HEK293 (cell line): ENCODE results near the gene DOCK4.

Experiments
- CTCF ChIA-PET: fragments of 350-600 bp; formaldehyde crosslinking; extraction: SDS; loops from one replicate; lab custom pipeline; 2021; ENCODE audit warnings: antibody characterized with exemption; lab: Yijun Ruan, JAX
- POLR2A ChIA-PET: fragments of 300-600 bp; formaldehyde crosslinking; extraction: SDS; loops from one replicate; lab custom pipeline; 2020; ENCODE audit warnings: antibody characterized with exemption, inconsistent platforms; lab: Yijun Ruan, JAX
- H3K27ac ChIP-seq: fragments of 200-500 bp; sonication (Bioruptor generic); 2 replicates; pipeline ENCODE4 v1.5.1; 2014; ENCODE audit warnings: low read depth, low read length, control low read depth, inconsistent platforms; ENCODE audit errors: extremely low read depth
- H3K36me3 ChIP-seq, 2 experiments: fragments of 200-500 bp in 1 of 2; sonication (Bioruptor generic) in 1 of 2; 1 replicate in 1 of 2; 2 replicates in 1 of 2; pipeline ENCODE4 v1.5.1; 2014 to 2017; ENCODE audit warnings: inconsistent platforms in 2 of 2, low read length in 2 of 2; ENCODE audit not compliant: control insufficient read depth in 2 of 2, insufficient read depth in 1 of 2
- H3K4me1 ChIP-seq: fragments of 200-500 bp; sonication (Bioruptor generic); 2 replicates; pipeline ENCODE4 v1.5.1; 2014; ENCODE audit warnings: mild to moderate bottlenecking, low read length, inconsistent platforms; ENCODE audit not compliant: control insufficient read depth, insufficient read depth
- H3K4me3 ChIP-seq: 2 replicates; pipeline ENCODE4 v1.5.1; 2011; ENCODE audit warnings: low read depth, mild to moderate bottlenecking, control low read depth, low read length, moderate library complexity
- H3K9me3 ChIP-seq: fragments of 200-500 bp; sonication (Bioruptor generic); 2 replicates; pipeline ENCODE4 v1.5.1; 2014; ENCODE audit warnings: low read depth, low read length, inconsistent platforms; ENCODE audit not compliant: control insufficient read depth, insufficient read depth
- GLI4 ChIP-seq: fragments of 450-650 bp; formaldehyde crosslinking; IDR thresholded peaks from 2 replicates; pipeline ENCODE4 v1.5.1; 2016; ENCODE audit warnings: missing biosample characterization, missing genetic modification characterization
- GLIS1 ChIP-seq: fragments of 450-650 bp; formaldehyde crosslinking; IDR thresholded peaks from 2 replicates; pipeline ENCODE4 v1.5.1; 2016; ENCODE audit warnings: missing biosample characterization, missing genetic modification characterization
- MYNN ChIP-seq: fragments of 450-650 bp; formaldehyde crosslinking; IDR thresholded peaks from 2 replicates; pipeline ENCODE4 v1.5.1; 2016; ENCODE audit warnings: missing biosample characterization, missing genetic modification characterization, borderline replicate concordance
- SCRT1 ChIP-seq: fragments of 450-650 bp; formaldehyde crosslinking; IDR thresholded peaks from 2 replicates; pipeline ENCODE4 v1.5.1; 2016; ENCODE audit warnings: missing biosample characterization, missing genetic modification characterization, borderline replicate concordance
- SP3 ChIP-seq: fragments of 450-650 bp; formaldehyde crosslinking; IDR thresholded peaks from 2 replicates; pipeline ENCODE4 v1.5.1; 2016; ENCODE audit warnings: missing biosample characterization, missing genetic modification characterization
- TRIM28 ChIP-seq: IDR thresholded peaks from 2 replicates; pipeline ENCODE4 v1.6.1; 2011; ENCODE audit warnings: low read length, control low read depth, borderline replicate concordance
- YY1 ChIP-seq: fragments of 450-650 bp; formaldehyde crosslinking; IDR thresholded peaks from 2 replicates; pipeline ENCODE4 v1.5.1; 2018; ENCODE audit warnings: missing biosample characterization, missing genetic modification characterization
- ZBTB17 ChIP-seq: fragments of 450-650 bp; formaldehyde crosslinking; IDR thresholded peaks from 2 replicates; pipeline ENCODE4 v1.5.1; 2016; ENCODE audit warnings: missing biosample characterization, missing genetic modification characterization
- ZFP3 ChIP-seq: fragments of 450-650 bp; formaldehyde crosslinking; IDR thresholded peaks from 2 replicates; pipeline ENCODE4 v1.5.1; 2016; ENCODE audit warnings: low read depth, missing biosample characterization, missing genetic modification characterization
- ZFP69B ChIP-seq: fragments of 450-650 bp; formaldehyde crosslinking; IDR thresholded peaks from 2 replicates; pipeline ENCODE4 v1.5.1; 2016; ENCODE audit warnings: missing biosample characterization, missing genetic modification characterization
- ZNF221 ChIP-seq: fragments of 450-650 bp; formaldehyde crosslinking; IDR thresholded peaks from 2 replicates; pipeline ENCODE4 v1.5.1; 2017; ENCODE audit warnings: missing biosample characterization, missing genetic modification characterization, borderline replicate concordance
- ZNF223 ChIP-seq: fragments of 450-650 bp; formaldehyde crosslinking; IDR thresholded peaks from 2 replicates; pipeline ENCODE4 v1.5.1; 2016; ENCODE audit warnings: missing biosample characterization, missing genetic modification characterization
- ZNF266 ChIP-seq: fragments of 450-650 bp; formaldehyde crosslinking; IDR thresholded peaks from 2 replicates; pipeline ENCODE4 v1.5.1; 2016; ENCODE audit warnings: missing biosample characterization, missing genetic modification characterization, low read depth
- ZNF335 ChIP-seq: fragments of 450-650 bp; formaldehyde crosslinking; conservative IDR thresholded peaks from 2 replicates; pipeline ENCODE4 v1.5.1; 2016; ENCODE audit warnings: missing biosample characterization, missing genetic modification characterization
- ZNF529 ChIP-seq: fragments of 450-650 bp; formaldehyde crosslinking; IDR thresholded peaks from 2 replicates; pipeline ENCODE4 v1.5.1; 2017; ENCODE audit warnings: missing genetic modification characterization, missing biosample characterization; ENCODE audit not compliant: insufficient replicate concordance
- ZNF530 ChIP-seq: fragments of 450-650 bp; formaldehyde crosslinking; IDR thresholded peaks from 2 replicates; pipeline ENCODE4 v1.5.1; 2016; ENCODE audit warnings: low read depth, missing biosample characterization, missing genetic modification characterization
- ZNF544 ChIP-seq: fragments of 450-650 bp; formaldehyde crosslinking; IDR thresholded peaks from 2 replicates; pipeline ENCODE4 v1.5.0; 2017; ENCODE audit warnings: missing biosample characterization, missing genetic modification characterization
- ZNF600 ChIP-seq: fragments of 450-650 bp; formaldehyde crosslinking; IDR thresholded peaks from 2 replicates; pipeline ENCODE4 v1.5.1; 2016; ENCODE audit warnings: missing biosample characterization, missing genetic modification characterization
- ZNF624 ChIP-seq: fragments of 450-650 bp; formaldehyde crosslinking; IDR thresholded peaks from 2 replicates; pipeline ENCODE4 v1.5.1; 2017; ENCODE audit warnings: missing biosample characterization, missing genetic modification characterization
- ZNF660 ChIP-seq: fragments of 450-650 bp; IDR thresholded peaks from 2 replicates; pipeline ENCODE4 v1.5.1; 2018; ENCODE audit warnings: missing biosample characterization, mild to moderate bottlenecking, missing genetic modification characterization
- ZNF76 ChIP-seq: fragments of 450-650 bp; formaldehyde crosslinking; IDR thresholded peaks from 2 replicates; pipeline ENCODE4; 2016; ENCODE audit warnings: low read depth, missing biosample characterization, missing genetic modification characterization, borderline replicate concordance
- ZSCAN23 ChIP-seq: fragments of 450-650 bp; formaldehyde crosslinking; IDR thresholded peaks from 2 replicates; pipeline ENCODE4 v1.5.1; 2016; ENCODE audit warnings: missing biosample characterization, missing genetic modification characterization
- ZXDB ChIP-seq: fragments of 450-650 bp; formaldehyde crosslinking; IDR thresholded peaks from 2 replicates; pipeline ENCODE4 v1.5.1; 2016; ENCODE audit warnings: missing biosample characterization, missing genetic modification characterization
- TF ChIP-seq, protein P1 (sequence below): fragments of 450-650 bp; formaldehyde crosslinking; IDR thresholded peaks from 2 replicates; pipeline ENCODE4 v1.5.1; 2016; ENCODE audit warnings: missing biosample characterization, missing genetic modification characterization
- TF ChIP-seq, protein P2 (sequence below): fragments of 450-650 bp; formaldehyde crosslinking; IDR thresholded peaks from 2 replicates; pipeline ENCODE4 v1.5.1; 2017; ENCODE audit warnings: missing biosample characterization, missing genetic modification characterization
- TF ChIP-seq, protein P3 (sequence below): fragments of 450-650 bp; formaldehyde crosslinking; IDR thresholded peaks from 2 replicates; pipeline ENCODE4 v1.5.1; 2016; ENCODE audit warnings: missing biosample characterization, missing genetic modification characterization
- TF ChIP-seq, protein P4 (sequence below): sonication (generic); formaldehyde crosslinking; IDR thresholded peaks from 2 replicates; pipeline ENCODE4 v1.8.1; 2022; ENCODE audit warnings: mild to moderate bottlenecking, moderate library complexity, missing genetic modification reagents
- TF ChIP-seq, protein P5 (sequence below): fragments of 450-650 bp; formaldehyde crosslinking; IDR thresholded peaks from 2 replicates; pipeline ENCODE4 v1.5.1; 2016; ENCODE audit warnings: missing biosample characterization, missing genetic modification characterization, low read depth
- TF ChIP-seq, protein P6 (sequence below): fragments of 450-650 bp; formaldehyde crosslinking; IDR thresholded peaks from 2 replicates; pipeline ENCODE4 v1.5.1; 2016; ENCODE audit warnings: missing biosample characterization, missing genetic modification characterization

The DOCK4 gene

DNA sequence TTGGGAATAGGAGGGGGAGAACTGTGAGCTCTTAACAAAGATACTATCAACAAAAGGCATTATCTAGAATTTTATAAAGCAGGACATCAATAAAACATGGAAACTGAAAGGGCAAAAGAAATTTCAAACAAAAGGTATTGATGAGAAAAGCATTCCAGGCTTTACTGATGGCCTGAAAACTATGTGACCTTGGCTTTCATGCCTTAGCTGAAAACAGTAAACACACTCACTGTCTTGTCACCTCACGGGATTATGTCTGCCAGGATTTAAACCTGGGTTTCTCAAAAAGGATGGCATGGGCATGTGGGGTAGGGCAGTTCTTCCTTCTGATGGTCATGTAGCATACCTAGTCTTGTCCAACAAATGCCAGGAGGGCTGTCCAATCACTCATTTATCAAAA is 22.9 kb downstream of the DOCK4 start (continued):
- TF ChIP-seq, protein P1, sequence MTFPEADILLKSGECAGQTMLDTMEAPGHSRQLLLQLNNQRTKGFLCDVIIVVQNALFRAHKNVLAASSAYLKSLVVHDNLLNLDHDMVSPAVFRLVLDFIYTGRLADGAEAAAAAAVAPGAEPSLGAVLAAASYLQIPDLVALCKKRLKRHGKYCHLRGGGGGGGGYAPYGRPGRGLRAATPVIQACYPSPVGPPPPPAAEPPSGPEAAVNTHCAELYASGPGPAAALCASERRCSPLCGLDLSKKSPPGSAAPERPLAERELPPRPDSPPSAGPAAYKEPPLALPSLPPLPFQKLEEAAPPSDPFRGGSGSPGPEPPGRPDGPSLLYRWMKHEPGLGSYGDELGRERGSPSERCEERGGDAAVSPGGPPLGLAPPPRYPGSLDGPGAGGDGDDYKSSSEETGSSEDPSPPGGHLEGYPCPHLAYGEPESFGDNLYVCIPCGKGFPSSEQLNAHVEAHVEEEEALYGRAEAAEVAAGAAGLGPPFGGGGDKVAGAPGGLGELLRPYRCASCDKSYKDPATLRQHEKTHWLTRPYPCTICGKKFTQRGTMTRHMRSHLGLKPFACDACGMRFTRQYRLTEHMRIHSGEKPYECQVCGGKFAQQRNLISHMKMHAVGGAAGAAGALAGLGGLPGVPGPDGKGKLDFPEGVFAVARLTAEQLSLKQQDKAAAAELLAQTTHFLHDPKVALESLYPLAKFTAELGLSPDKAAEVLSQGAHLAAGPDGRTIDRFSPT (tag by site-specific recombination): no peak
- no peak for TF ChIP-seq ZNF529 (tag by site-specific recombination)
- TF ChIP-seq ZNF624 (tag by site-specific recombination): no peak
- TF ChIP-seq GLI4 (tag by site-specific recombination): no peak
- TF ChIP-seq SP3 (tag by site-specific recombination): no peak
- TF ChIP-seq GLIS1 (tag by site-specific recombination): no peak
- TF ChIP-seq ZNF76 (tag by site-specific recombination): no peak
- TF ChIP-seq, protein P2, sequence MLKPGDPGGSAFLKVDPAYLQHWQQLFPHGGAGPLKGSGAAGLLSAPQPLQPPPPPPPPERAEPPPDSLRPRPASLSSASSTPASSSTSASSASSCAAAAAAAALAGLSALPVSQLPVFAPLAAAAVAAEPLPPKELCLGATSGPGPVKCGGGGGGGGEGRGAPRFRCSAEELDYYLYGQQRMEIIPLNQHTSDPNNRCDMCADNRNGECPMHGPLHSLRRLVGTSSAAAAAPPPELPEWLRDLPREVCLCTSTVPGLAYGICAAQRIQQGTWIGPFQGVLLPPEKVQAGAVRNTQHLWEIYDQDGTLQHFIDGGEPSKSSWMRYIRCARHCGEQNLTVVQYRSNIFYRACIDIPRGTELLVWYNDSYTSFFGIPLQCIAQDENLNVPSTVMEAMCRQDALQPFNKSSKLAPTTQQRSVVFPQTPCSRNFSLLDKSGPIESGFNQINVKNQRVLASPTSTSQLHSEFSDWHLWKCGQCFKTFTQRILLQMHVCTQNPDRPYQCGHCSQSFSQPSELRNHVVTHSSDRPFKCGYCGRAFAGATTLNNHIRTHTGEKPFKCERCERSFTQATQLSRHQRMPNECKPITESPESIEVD: no peak
- TF ChIP-seq YY1: no peak
- no peak for TF ChIP-seq ZNF266 (tag by site-specific recombination)
- TF ChIP-seq ZNF221: no peak

DNA sequence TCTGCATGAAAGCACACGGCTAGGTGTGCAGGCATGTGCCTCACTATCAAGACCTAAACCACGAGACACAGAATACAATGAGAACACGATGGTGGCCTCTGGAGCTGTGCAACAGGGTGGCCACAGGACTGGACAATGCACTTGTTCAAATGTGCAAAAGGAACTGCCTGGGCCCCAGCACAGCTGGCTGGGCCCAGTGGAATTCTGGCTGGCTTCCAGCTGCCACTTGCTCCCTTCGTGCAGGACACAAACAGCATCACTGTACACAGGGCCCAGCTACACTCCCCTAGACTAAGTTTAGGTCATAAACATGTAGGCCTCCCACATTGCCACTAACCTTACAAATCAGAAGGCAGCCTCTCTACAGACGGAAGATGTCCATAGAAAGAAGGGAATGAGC is 23.4 kb downstream of the DOCK4 start:
- no peaks in the 10 kb centered on the region for H3K9me3 ChIP-seq
- H3K4me1 ChIP-seq: peaks cover 4% of the 10 kb centered on the region
- ChIA-PET POLR2A (no interaction called here), CTCF (interaction anchor here (0.6 kb wide), 1 partner anchor 360 kb away, joined by 4 read pairs; no protein-coding TSS in a partner anchor)
- no peaks in the 10 kb centered on the region for H3K36me3 ChIP-seq
- no peak overlapping the region for H3K4me3 ChIP-seq
- no peak overlapping the region for H3K27ac ChIP-seq
- TF ChIP-seq ZNF335 (no peak), MYNN (tag by site-specific recombination) (no peak), ZNF660 (no peak), ZFP3 (no peak), ZNF530 (no peak), SCRT1 (tag by site-specific recombination) (peak; percentile 49; the same call in 1 of the 2 replicates), ZNF223 (no peak), ZFP69B (peak; percentile 71; the same call in 1 of the 2 replicates), ZSCAN23 (tag by site-specific recombination) (no peak), ZNF600 (tag by site-specific recombination) (no peak), ZNF544 (no peak), ZXDB (tag by site-specific recombination) (no peak), TRIM28 (no peak), ZBTB17 (tag by site-specific recombination) (peak; percentile 70)
- TF ChIP-seq, protein P3, sequence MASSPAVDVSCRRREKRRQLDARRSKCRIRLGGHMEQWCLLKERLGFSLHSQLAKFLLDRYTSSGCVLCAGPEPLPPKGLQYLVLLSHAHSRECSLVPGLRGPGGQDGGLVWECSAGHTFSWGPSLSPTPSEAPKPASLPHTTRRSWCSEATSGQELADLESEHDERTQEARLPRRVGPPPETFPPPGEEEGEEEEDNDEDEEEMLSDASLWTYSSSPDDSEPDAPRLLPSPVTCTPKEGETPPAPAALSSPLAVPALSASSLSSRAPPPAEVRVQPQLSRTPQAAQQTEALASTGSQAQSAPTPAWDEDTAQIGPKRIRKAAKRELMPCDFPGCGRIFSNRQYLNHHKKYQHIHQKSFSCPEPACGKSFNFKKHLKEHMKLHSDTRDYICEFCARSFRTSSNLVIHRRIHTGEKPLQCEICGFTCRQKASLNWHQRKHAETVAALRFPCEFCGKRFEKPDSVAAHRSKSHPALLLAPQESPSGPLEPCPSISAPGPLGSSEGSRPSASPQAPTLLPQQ (tag by site-specific recombination): peak; percentile 88
- TF ChIP-seq, protein P4, sequence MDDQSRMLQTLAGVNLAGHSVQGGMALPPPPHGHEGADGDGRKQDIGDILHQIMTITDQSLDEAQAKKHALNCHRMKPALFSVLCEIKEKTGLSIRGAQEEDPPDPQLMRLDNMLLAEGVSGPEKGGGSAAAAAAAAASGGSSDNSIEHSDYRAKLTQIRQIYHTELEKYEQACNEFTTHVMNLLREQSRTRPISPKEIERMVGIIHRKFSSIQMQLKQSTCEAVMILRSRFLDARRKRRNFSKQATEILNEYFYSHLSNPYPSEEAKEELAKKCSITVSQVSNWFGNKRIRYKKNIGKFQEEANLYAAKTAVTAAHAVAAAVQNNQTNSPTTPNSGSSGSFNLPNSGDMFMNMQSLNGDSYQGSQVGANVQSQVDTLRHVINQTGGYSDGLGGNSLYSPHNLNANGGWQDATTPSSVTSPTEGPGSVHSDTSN (CRISPR knock-in tag): no peak
- TF ChIP-seq, protein P5, sequence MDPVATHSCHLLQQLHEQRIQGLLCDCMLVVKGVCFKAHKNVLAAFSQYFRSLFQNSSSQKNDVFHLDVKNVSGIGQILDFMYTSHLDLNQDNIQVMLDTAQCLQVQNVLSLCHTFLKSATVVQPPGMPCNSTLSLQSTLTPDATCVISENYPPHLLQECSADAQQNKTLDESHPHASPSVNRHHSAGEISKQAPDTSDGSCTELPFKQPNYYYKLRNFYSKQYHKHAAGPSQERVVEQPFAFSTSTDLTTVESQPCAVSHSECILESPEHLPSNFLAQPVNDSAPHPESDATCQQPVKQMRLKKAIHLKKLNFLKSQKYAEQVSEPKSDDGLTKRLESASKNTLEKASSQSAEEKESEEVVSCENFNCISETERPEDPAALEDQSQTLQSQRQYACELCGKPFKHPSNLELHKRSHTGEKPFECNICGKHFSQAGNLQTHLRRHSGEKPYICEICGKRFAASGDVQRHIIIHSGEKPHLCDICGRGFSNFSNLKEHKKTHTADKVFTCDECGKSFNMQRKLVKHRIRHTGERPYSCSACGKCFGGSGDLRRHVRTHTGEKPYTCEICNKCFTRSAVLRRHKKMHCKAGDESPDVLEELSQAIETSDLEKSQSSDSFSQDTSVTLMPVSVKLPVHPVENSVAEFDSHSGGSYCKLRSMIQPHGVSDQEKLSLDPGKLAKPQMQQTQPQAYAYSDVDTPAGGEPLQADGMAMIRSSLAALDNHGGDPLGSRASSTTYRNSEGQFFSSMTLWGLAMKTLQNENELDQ (tag by site-specific recombination): no peak
- TF ChIP-seq, protein P6, sequence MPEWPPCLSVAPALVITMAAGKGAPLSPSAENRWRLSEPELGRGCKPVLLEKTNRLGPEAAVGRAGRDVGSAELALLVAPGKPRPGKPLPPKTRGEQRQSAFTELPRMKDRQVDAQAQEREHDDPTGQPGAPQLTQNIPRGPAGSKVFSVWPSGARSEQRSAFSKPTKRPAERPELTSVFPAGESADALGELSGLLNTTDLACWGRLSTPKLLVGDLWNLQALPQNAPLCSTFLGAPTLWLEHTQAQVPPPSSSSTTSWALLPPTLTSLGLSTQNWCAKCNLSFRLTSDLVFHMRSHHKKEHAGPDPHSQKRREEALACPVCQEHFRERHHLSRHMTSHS: no peak
